CD4-positive, alpha-beta memory T cell (primary cell): Measurements from ENCODE around the gene CYTH1. TPM values are rescaled to one million over a fixed set of nuclear protein-coding genes. Genes with fewer than 3 reads are reported as not detected.

ENCODE experiments used
- CTCF ChIA-PET: fragments of 350-600 bp; sonication (Branson Sonifier 250); formaldehyde crosslinking; loops from one replicate; lab custom pipeline; 2021; ENCODE audit warnings: inconsistent platforms; ENCODE audit not compliant: partially characterized antibody; lab: Charles Lee
- POLR2A ChIA-PET: fragments of 350-600 bp; sonication (Branson Sonifier 250); formaldehyde crosslinking; loops from one replicate; lab custom pipeline; 2021; ENCODE audit not compliant: partially characterized antibody; lab: Charles Lee
- DNase-seq, 5 donors: peaks; one replicate each; pipeline versions ENCODE4 v3.0.0 to v3.0.0-alpha.2; 2020 to 2022; ENCODE audit warnings: mixed read lengths in 1 of 5
- H3K27ac ChIP-seq: one replicate; pipeline ENCODE4 v1.7.0; 2013; ENCODE audit warnings: low read depth, low read length
- H3K27me3 ChIP-seq: 2 replicates; pipeline ENCODE4 v1.7.0; 2013; ENCODE audit warnings: mild to moderate bottlenecking, low read length, moderate library complexity; ENCODE audit not compliant: insufficient read depth
- H3K36me3 ChIP-seq: 2 replicates; pipeline ENCODE4 v1.7.0; 2013; ENCODE audit warnings: mild to moderate bottlenecking, low read length, moderate library complexity; ENCODE audit not compliant: insufficient read depth
- H3K4me1 ChIP-seq: 2 replicates; pipeline ENCODE4 v1.7.0; 2013; ENCODE audit warnings: mild to moderate bottlenecking, low read length, moderate library complexity; ENCODE audit not compliant: insufficient read depth
- H3K4me3 ChIP-seq, 2 donors: one replicate each; pipeline ENCODE4 v1.7.0; 2013; ENCODE audit warnings: low read length in 2 of 2, mild to moderate bottlenecking in 1 of 2
- H3K9me3 ChIP-seq, 2 donors: one replicate each; pipeline ENCODE4 v1.7.0; 2013; ENCODE audit warnings: low read length in 2 of 2, control low read depth in 1 of 2; ENCODE audit not compliant: control insufficient read depth in 1 of 2
- H3K27ac Mint-ChIP-seq, 7 donors: one replicate each; pipeline ENCODE4 v1.8.0; 2020 to 2021; ENCODE audit warnings: mixed read lengths in 7 of 7, mild to moderate bottlenecking in 6 of 7, inconsistent platforms in 3 of 7, moderate library complexity in 3 of 7
- H3K27me3 Mint-ChIP-seq, 2 donors: one replicate each; pipeline ENCODE4 v1.8.0; 2020 to 2021; ENCODE audit warnings: mixed read lengths in 2 of 2
- H3K36me3 Mint-ChIP-seq, 2 donors: one replicate each; pipeline ENCODE4 v1.8.0; 2020 to 2021; ENCODE audit warnings: mixed read lengths in 2 of 2, inconsistent platforms in 1 of 2, mild to moderate bottlenecking in 1 of 2
- H3K4me1 Mint-ChIP-seq, 4 donors: one replicate each; pipeline ENCODE4 v1.8.0; 2020 to 2021; ENCODE audit warnings: mixed read lengths in 4 of 4, mild to moderate bottlenecking in 1 of 4
- H3K4me3 Mint-ChIP-seq, 8 donors: one replicate each; pipeline ENCODE4 v1.8.0; 2020 to 2021; ENCODE audit warnings: mixed read lengths in 8 of 8, mild to moderate bottlenecking in 7 of 8, moderate library complexity in 6 of 8, inconsistent platforms in 3 of 8
- H3K9me3 Mint-ChIP-seq, 8 donors: one replicate each; pipeline ENCODE4 v1.8.0; 2020 to 2021; ENCODE audit warnings: mixed read lengths in 8 of 8, mild to moderate bottlenecking in 5 of 8, inconsistent platforms in 3 of 8, moderate library complexity in 1 of 8
- intact Hi-C: fragments of 100-400 bp; cut with micrococcal nuclease; formaldehyde crosslinking; loops from one replicate; pipeline ENCODE4 v1.15.1; 2023
- polyA plus RNA-seq, 2 donors: library from polyadenylated mRNA; unstranded; fragments of 300-500 nt; fragmentation: Illumina TruSeq; gene quantifications; one replicate each; pipeline ENCODE4 v1.2.3, GENCODE V29; 2021
- total RNA-seq, 2 experiments: library from RNA; stranded (reverse); gene quantifications; one replicate each; pipeline ENCODE4 v1.2.3, GENCODE V29; 2021

CYTH1 gene
- total and polyA plus RNA-seq, 4 experiments from 2014 or later = 271 to 390 (median 375) TPM

DNA sequence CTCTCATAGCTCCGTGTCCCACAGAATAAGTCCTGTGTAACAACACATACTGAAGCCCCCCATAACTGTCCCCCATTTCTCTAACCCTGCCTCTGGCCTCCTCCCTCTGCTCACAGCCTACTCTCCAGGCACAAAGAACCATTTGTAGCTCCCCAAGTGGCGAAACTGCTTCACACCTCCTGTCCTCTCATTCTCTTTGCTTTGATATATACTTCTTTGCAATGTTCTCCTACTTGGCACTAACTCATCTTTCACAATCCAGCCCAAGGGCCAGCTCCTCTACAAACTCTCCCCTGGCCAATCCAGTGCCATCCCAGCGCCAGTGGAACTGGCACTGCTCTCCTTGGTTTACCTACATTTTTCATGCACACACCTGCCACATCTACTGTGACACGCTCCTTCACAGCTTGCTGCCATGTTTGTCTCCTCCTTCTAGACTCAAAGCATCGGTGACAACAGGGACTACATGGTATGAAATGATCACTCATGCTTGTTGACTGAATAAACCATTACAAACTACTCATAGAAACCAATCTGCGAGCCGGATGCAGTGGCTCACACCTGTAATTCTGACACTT, 12.8 kb downstream of the CYTH1 start:
- H3K27ac ChIP-seq = peak overlapping the region; percentile 49
- peaks cover 98% of the 10 kb centered on the region for H3K4me1 ChIP-seq
- peaks cover 32 to 34% (median 33%) of the 10 kb centered on the region in 4 donors for H3K4me1 Mint-ChIP-seq
- H3K9me3 ChIP-seq = no peaks in the 10 kb centered on the region
- intact Hi-C loops = no loop called here
- no peak overlapping the region for H3K4me3 Mint-ChIP-seq
- H3K36me3 Mint-ChIP-seq = peaks cover 8 to 34% of the 10 kb centered on the region in 2 donors
- peak overlapping the region in 1 of 2 donors; percentile 7 for H3K4me3 ChIP-seq
- no peaks in the 10 kb centered on the region for H3K36me3 ChIP-seq
- ChIA-PET POLR2A (interaction anchor here (0.6 to 28.3 kb wide), 10 partner anchors 7 to 59 kb away, joined by 3 to 961 read pairs (median 4); partner anchors contain the start of gene CYTH1), CTCF (interaction anchor here (0.8 to 4.2 kb wide), 25 partner anchors 8 to 74 kb away, joined by 3 to 20 read pairs (median 5); no protein-coding TSS in a partner anchor)
- no peaks in the 10 kb centered on the region for H3K27me3 ChIP-seq
- no peaks in the 10 kb centered on the region for H3K27me3 Mint-ChIP-seq
- no peaks in the 10 kb centered on the region for H3K9me3 Mint-ChIP-seq
- peak in 2 of 5 donors; percentile 44 to 54 for DNase-seq
- no peak overlapping the region for H3K27ac Mint-ChIP-seq

DNA sequence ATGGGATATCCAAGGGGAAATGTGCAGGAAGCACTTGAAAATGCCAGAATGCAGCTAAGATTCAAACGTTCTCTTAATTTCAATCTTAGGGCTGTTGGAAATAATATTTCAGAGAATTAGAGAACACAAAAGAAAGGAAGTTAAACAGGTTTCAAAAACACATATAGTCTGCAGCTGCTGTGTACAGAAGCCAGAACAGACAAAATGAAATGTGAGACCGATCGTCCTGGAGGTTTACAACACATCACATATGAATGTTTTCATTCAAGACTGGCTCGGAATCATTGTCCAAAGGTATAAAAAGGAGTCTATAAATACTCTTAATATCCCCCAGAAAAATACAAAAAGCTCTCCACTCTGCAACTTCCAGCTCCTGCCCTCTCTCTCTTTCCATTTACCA, 14.3 kb downstream of the CYTH1 start:
- Mint-ChIP-seq H3K36me3 (peaks cover 8 to 29% of the 10 kb centered on the region in 2 donors), H3K4me3 (no peak overlapping the region), H3K9me3 (no peaks in the 10 kb centered on the region), H3K4me1 (peaks cover 22 to 36% (median 33%) of the 10 kb centered on the region in 4 donors), H3K27ac (no peak overlapping the region), H3K27me3 (no peaks in the 10 kb centered on the region)
- DNase-seq = no peak
- Histone ChIP-seq H3K9me3 (no peaks in the 10 kb centered on the region), H3K4me3 (peak overlapping the region; percentile 9 to 13), H3K4me1 (peaks cover 99% of the 10 kb centered on the region), H3K36me3 (no peaks in the 10 kb centered on the region), H3K27ac (peak overlapping the region; percentile 49), H3K27me3 (no peaks in the 10 kb centered on the region)
- intact Hi-C loops = no loop called here
- POLR2A ChIA-PET = interaction anchor here (1.0 to 28.3 kb wide), 4 partner anchors 8 to 39 kb away, joined by 4 to 961 read pairs (median 492); partner anchors contain the start of gene CYTH1
- CTCF ChIA-PET = interaction anchor here (1.3 to 4.7 kb wide), 9 partner anchors 8 to 76 kb away, joined by 3 to 21 read pairs (median 7); no protein-coding TSS in a partner anchor

DNA sequence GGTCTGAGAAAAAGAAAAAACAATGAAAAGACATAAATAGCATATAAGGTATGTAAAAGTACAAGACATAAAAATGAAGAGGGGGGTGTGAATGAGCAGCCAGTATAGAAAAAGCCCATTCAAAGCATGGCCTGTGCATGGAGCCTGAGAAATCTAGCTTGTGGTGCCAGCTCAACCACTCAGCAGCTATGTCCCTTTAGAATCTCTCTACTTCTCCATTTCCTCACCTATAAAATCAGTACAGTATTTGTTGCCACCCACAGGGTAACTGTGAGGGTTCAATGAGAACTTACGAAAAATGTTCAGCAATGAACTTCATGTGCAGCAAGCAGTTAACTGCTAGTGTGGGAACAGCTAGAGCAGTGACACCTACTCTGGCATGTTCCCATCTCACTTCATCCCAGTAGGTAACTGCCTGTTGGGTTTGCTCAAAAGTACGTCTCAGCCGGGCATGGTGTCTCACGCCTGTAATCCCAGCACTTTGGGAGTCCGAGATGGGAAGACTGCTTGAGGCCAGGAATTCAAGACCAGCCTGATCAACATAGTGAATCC, 15.3 kb downstream of the CYTH1 start:
- CTCF ChIA-PET = interaction anchor here (0.8 to 4.7 kb wide), 10 partner anchors 12 to 58 kb away, joined by 3 to 21 read pairs (median 4); no protein-coding TSS in a partner anchor
- intact Hi-C loops = no loop called here
- H3K4me3 Mint-ChIP-seq = no peak overlapping the region
- Histone ChIP-seq H3K27ac (peak overlapping the region; percentile 49), H3K27me3 (no peaks in the 10 kb centered on the region), H3K4me1 (peaks cover 99% of the 10 kb centered on the region), H3K9me3 (no peaks in the 10 kb centered on the region), H3K4me3 (no peak overlapping the region), H3K36me3 (no peaks in the 10 kb centered on the region)
- peaks cover 8 to 27% of the 10 kb centered on the region in 2 donors for H3K36me3 Mint-ChIP-seq
- peaks cover 13 to 36% (median 33%) of the 10 kb centered on the region in 4 donors for H3K4me1 Mint-ChIP-seq
- POLR2A ChIA-PET = interaction anchor here (1.0 to 28.3 kb wide), 7 partner anchors 8 to 75 kb away, joined by 3 to 961 read pairs (median 4); partner anchors contain the start of gene CYTH1
- no peaks in the 10 kb centered on the region for H3K9me3 Mint-ChIP-seq
- H3K27me3 Mint-ChIP-seq = no peaks in the 10 kb centered on the region
- no peak overlapping the region for H3K27ac Mint-ChIP-seq
- DNase-seq = no peak

DNA sequence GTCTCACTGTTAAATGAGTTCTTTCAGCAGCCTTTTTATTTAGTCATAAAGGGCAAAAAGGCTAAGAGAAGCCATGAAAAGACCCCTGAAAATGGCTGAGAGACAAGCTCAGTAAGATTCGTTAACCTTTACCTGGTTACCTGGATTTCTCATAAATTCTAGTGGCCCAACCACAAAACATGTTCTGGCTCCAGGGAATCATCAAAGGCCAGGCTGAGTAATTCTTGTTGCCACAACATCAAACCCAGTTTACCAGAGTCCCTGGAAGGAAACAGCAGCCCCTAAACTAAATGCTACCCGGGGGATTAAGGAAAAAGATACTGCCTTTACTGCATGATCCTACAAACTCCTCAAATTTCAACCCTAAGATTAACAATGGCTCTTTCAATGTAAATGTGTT, 15.8 kb downstream of the CYTH1 start:
- no peak overlapping the region for H3K4me3 Mint-ChIP-seq
- H3K36me3 ChIP-seq = no peaks in the 10 kb centered on the region
- H3K4me1 Mint-ChIP-seq = peaks cover 10 to 35% (median 34%) of the 10 kb centered on the region in 4 donors
- H3K27ac ChIP-seq = peak overlapping the region; percentile 49
- no peak overlapping the region for H3K4me3 ChIP-seq
- H3K9me3 Mint-ChIP-seq = no peaks in the 10 kb centered on the region
- H3K36me3 Mint-ChIP-seq = peaks cover 6 to 25% of the 10 kb centered on the region in 2 donors
- H3K4me1 ChIP-seq = peaks cover 99% of the 10 kb centered on the region
- no peaks in the 10 kb centered on the region for H3K27me3 ChIP-seq
- peak in 1 of 5 donors; percentile 24 for DNase-seq
- H3K27me3 Mint-ChIP-seq = no peaks in the 10 kb centered on the region
- H3K27ac Mint-ChIP-seq = no peak overlapping the region
- intact Hi-C loops = no loop called here
- CTCF ChIA-PET = interaction anchor here (0.8 to 4.7 kb wide), 9 partner anchors 11 to 58 kb away, joined by 3 to 21 read pairs (median 5); no protein-coding TSS in a partner anchor
- H3K9me3 ChIP-seq = no peaks in the 10 kb centered on the region
- POLR2A ChIA-PET = interaction anchor here (1.2 to 28.3 kb wide), 7 partner anchors 7 to 75 kb away, joined by 3 to 961 read pairs (median 7); partner anchors contain the start of gene CYTH1

DNA sequence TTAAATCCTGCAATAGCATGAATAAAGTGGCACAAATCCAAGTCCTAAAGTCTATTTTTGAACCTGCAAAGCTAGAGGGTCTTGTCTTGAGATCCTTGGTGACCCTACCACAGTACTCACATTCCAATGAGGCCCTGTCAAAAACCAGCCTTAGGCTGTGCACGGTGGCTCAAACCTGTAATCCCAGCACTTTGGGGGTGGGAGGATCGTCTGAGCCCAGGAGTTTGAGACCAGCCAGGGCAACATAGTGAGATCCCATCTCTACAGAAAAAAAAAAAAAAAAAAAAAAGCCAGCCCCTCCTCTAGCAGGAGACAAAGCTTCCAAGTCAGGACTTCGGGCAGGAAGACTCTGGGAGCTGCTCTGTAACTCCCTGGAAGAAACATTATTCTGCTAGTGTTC, 16.3 kb downstream of the CYTH1 start:
- Histone ChIP-seq H3K4me1 (peaks cover 99% of the 10 kb centered on the region), H3K27me3 (no peaks in the 10 kb centered on the region), H3K27ac (peak overlapping the region; percentile 49), H3K9me3 (no peaks in the 10 kb centered on the region), H3K4me3 (no peak overlapping the region), H3K36me3 (no peaks in the 10 kb centered on the region)
- intact Hi-C loops = no loop called here
- Mint-ChIP-seq H3K27me3 (no peaks in the 10 kb centered on the region), H3K9me3 (no peaks in the 10 kb centered on the region), H3K27ac (peak overlapping the region in 4 of 7 donors; percentile 11 to 79 (median 48)), H3K4me1 (peaks cover 11 to 37% (median 35%) of the 10 kb centered on the region in 4 donors), H3K4me3 (peak overlapping the region in 6 of 8 donors; percentile 32 to 68 (median 57)), H3K36me3 (peaks cover 6 to 24% of the 10 kb centered on the region in 2 donors)
- ChIA-PET POLR2A (interaction anchor here (1.5 to 28.3 kb wide), 6 partner anchors 7 to 54 kb away, joined by 3 to 961 read pairs (median 15); partner anchors contain the start of gene CYTH1), CTCF (interaction anchor here (0.6 to 4.7 kb wide), 7 partner anchors 11 to 650 kb away, joined by 3 to 21 read pairs (median 5); no protein-coding TSS in a partner anchor)
- DNase-seq = no peak

DNA sequence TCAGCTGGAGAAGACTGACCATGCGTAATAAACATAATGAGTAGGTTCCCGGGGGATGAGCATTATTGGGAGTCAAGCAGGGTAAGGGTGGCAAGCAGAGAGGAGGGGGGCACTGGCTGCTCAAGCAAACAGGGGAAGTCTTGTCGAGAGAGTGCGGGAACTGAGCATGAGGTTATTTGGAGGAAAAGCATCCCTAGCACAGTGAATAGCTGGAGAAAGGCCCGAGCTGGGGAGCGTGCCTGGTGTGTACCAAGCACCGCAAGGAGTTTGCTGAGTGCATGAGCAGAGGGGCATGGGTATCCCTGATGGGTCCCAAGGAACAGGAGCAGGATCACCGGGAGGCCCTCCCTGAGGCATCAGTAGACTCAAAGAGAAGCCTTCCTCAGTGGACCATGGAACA, 17.2 kb downstream of the CYTH1 start:
- POLR2A ChIA-PET = interaction anchor here (1.0 to 28.3 kb wide), 7 partner anchors 11 to 55 kb away, joined by 4 to 961 read pairs (median 7); partner anchors contain the start of gene CYTH1
- CTCF ChIA-PET = interaction anchor here (1.5 to 4.7 kb wide), 3 partner anchors 16 to 56 kb away, joined by 4 to 21 read pairs (median 12); no protein-coding TSS in a partner anchor
- Mint-ChIP-seq H3K27me3 (no peaks in the 10 kb centered on the region), H3K4me1 (peaks cover 13 to 39% (median 36%) of the 10 kb centered on the region in 4 donors), H3K36me3 (peaks cover 6 to 20% of the 10 kb centered on the region in 2 donors), H3K27ac (peak overlapping the region in 6 of 7 donors; percentile 31 to 92 (median 80)), H3K9me3 (no peaks in the 10 kb centered on the region), H3K4me3 (peak overlapping the region; percentile 48 to 77 (median 64))
- Histone ChIP-seq H3K36me3 (no peaks in the 10 kb centered on the region), H3K27me3 (no peaks in the 10 kb centered on the region), H3K4me1 (peaks cover 97% of the 10 kb centered on the region), H3K9me3 (no peaks in the 10 kb centered on the region), H3K4me3 (no peak overlapping the region), H3K27ac (no peak overlapping the region)
- DNase-seq = no peak
- intact Hi-C loops = no loop called here
